Esophagus mucosa (tissue), 1 donor: ENCODE measurements around the gene PSMC6. TPM values are rescaled to one million over a fixed set of nuclear protein-coding genes. Genes with fewer than 3 reads are reported as not detected.

Experiments used
- ATAC-seq: fragments of 200-7000 bp; cut with Tn5 transposase; one replicate; pipeline ENCODE4 v1.9.1; 2020
- total RNA-seq: library from RNA; stranded (reverse); gene quantifications from one replicate; pipeline ENCODE4 v1.2.4, GENCODE V29; 2023
- donor health status: DM: yes; HTN: yes; CAD: no.

The PSMC6 gene
- total RNA-seq = 66.8 TPM

DNA sequence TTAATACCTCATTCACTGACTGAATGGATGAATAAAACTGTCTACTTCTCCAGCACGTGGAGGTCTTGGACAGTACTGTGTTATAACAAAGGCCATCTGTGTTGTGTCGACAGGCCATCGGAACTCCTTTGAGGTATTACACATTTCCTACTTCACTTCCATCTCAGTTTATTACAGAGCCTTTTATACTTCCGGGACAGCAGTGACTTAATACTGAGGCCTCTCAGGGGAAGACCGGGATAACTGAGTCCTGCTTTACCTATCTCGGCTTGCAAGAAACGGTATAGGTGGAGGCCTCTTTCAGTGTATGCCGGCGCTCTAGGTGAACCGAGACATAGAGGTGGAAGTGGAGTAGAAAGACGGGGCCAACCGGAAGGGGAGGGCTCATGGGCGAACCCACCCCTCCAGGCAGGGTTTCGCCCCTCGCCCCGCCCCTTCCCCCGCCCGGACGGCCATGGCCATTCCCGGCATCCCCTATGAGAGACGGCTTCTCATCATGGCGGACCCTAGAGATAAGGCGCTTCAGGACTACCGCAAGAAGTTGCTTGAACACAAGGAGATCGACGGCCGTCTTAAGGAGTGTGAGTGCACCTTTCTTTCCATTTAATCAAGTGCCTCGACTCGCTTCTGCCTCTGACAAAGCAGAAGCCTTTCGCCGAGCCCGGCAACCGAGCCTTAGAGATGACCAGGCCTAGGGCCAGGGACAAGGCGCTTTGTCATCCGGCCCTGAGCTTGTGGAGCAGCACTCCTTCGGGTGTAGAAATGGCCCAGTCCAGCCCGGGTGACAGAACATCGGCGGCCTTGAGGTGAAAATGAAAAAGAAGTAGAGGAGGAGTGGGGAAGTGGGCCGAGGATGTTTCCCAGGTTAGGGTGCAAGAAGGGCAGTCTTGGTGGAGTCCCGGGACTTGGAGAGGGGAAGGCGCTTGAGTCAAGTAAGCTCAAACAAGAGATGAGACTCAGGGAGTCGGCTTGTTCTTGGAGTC is at the start of gene PSMC6:
Gene PSMC6 (plus strand): TSS at position 477 of the 983 bp plus-strand sequence. CDS start 20 bp downstream, at position 497.
- ATAC-seq = peak; percentile 93

DNA sequence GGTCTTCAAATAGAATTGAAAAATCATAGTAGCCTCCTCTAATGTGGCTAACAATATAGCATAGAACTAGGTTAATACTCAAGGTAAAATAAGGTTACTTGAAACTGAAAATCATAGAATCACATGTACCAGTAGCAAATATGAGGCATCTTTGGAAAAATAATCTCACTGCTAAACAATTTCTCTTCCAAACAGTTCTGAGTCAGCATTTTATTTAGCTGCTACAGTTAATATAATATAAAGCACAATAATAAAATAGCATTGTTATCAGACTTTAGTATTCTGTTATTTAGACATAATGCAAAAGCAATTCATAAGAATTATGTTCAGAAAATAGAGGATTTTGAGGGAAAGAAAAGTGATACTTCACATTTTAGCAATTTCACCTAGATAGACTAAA is 46.7 kb upstream of the PSMC6 start:
- no peak for ATAC-seq

GRCh38 chr14:52660832-52661231 is 46.2 kb upstream of the PSMC6 start:
- no peak for ATAC-seq

GRCh38 chr14:52661314-52661713 is 45.7 kb upstream of the PSMC6 start:
- no peak for ATAC-seq

DNA sequence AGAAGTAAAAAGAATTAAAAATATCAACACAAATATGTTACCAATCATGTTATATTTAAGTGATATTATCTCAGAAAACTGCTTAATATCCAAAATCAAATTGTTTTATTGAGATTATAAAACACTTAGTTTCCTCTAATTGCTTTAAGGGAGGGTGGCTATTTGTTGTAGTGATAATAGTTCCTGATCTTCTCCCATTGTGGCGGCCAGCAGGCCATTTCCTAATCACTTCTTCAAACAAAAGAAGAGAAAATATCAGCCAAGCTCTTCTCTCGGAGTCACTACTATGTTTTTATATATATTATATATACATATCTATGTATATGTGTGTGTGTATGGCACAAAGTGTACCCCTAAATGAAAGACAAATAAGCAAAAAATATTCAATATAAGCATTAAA is 43.1 kb upstream of the PSMC6 start:
- no peak for ATAC-seq

GRCh38 chr14:52678591-52678990 is 28.4 kb upstream of the PSMC6 start:
- ATAC-seq = no peak

- peak; percentile 12 for ATAC-seq
These were observed 22.9 kb upstream of the PSMC6 start for GRCh38 chr14:52683985-52684520.

GRCh38 chr14:52686176-52686575 is 20.8 kb upstream of the PSMC6 start:
- no peak for ATAC-seq

GRCh38 chr14:52690983-52691760 is 15.8 kb upstream of the PSMC6 start:
- ATAC-seq = peak; percentile 45

GRCh38 chr14:52692248-52692962 is 14.6 kb upstream of the PSMC6 start:
- ATAC-seq = no peak

- no peak for ATAC-seq
These were observed 14.0 kb upstream of the PSMC6 start for GRCh38 chr14:52693036-52693435.

DNA sequence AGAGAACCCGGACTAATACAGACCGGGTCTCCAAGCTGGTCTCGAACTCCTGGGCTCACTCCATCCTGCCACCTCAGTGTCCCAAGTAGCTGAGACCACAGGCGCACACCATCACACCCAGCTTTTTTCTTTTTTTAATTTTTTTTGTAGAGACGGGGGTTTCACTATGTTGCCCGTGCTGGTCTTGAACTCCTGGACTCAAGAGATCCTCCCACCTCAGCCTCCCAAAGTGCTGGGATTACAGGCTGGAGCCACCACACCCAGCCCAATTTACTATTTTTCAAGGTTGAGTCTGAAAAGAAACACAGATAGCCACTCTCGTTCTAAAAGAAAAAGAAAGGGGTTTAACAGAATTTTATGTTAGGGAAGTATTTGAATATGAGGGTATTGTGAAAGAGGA is 13.5 kb upstream of the PSMC6 start:
- no peak for ATAC-seq

DNA sequence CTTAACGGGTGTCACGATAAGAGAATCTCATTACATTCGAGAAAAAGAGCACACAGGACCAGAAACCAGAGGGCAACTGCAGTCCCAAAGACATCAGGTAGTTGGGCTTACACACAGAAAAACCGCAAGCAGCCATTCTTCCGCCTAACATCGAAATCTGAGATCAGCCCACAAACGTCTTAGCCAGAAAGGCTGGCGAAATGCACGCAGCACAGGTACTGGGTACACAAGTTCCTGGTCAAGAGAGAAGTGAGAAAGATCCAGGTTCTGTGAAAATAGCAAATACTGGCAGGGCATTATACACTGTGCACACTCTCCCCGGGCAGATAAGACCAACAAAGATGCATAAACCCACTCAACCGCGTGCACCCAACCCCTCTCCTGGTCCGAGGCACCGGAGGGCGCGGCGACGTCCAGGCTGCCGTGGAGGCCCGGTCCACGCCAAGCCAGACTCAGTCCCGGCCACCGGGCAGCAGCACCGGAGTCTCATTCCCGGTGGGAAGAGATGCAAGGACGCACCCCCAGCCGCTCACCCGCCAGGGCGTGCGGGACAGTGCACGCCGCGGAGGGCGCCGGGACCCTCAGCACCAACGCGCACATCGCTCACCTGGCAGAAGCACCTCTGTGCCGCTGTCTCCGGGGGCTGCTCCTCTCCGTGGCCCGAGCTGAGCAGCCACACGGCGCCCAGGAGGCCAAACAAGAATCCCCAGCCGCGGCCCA is 12.1 kb upstream of the PSMC6 start:
- no peak for ATAC-seq

DNA sequence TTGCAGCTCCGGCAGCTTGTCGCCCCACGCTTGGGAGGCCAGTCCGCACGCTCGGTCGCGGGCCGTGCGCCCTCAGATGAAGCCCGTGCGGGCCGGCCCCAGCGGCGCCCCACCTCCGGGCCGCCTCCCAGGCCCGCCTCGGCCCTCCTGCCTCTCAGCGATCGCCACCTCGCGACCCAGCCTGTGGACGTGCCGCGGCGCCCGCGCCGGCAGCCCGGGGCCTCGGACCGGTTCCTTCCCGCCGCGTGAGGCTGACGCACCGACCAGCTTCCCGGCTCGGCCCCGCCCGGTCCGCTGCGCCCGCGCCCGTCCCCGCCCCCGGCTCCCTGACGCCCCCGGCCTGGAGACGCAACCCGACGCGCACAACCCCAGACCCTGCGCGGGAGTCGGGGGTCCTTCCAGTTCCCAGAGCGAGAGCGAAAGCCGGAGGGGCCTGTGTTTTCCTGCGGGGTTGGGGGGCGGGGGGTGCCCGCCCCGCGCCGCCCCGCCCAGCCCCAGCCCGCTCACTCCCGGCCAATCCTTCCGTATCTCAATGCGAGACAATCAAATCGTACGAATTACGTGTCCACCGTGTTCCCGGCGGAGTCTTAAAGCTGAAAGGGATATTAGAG is 11.4 kb upstream of the PSMC6 start, which contains the start of gene ERO1A:
Gene ERO1A (minus strand): TSS at position 78 of the 611 bp plus-strand sequence. CDS start 77 bp downstream, at position 1.
- peak; percentile 93 for ATAC-seq

- peak; percentile 74 for ATAC-seq
These were observed 6.3 kb upstream of the PSMC6 start for GRCh38 chr14:52700701-52701172.

GRCh38 chr14:52701223-52701622 is 5.8 kb upstream of the PSMC6 start:
- peak; percentile 35 for ATAC-seq

DNA sequence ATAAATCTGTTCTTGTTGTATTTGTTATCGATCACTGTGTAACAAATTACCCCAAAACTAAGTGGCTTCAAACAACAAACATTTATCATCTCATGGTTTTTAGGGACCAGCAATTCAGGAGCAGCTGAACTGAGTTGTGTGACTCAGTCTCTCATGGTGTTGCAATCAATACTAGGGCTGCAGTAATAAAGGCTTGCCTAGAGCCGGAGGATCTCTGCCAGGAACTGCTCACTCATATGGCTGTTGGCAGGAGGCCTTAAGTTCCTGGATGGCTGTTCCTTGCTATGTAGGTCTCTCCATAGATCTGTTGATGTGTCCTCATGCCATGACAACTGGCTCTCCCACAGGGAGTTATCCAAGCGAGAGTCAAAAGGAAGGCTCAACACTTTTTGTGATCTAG is 3.8 kb upstream of the PSMC6 start:
- peak; percentile 77 for ATAC-seq

DNA sequence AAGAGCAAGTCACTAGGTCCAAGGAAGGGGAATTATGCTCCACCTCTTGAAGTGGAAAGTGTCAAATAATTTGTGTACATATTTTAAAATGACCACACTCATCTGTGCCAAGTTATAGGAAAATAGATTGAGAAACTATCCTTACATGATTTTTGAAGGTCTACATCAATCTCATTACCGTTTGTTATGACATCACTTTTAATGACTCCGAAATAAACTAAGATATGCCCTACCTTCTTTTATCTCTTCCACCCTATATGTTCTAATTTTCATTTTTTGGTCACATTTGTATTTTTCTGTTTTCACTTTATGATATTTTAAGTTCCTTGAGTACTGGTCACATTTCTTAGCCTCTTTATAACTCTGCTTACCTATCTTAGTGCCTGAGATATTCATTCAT is 3.3 kb upstream of the PSMC6 start:
- ATAC-seq = no peak

DNA sequence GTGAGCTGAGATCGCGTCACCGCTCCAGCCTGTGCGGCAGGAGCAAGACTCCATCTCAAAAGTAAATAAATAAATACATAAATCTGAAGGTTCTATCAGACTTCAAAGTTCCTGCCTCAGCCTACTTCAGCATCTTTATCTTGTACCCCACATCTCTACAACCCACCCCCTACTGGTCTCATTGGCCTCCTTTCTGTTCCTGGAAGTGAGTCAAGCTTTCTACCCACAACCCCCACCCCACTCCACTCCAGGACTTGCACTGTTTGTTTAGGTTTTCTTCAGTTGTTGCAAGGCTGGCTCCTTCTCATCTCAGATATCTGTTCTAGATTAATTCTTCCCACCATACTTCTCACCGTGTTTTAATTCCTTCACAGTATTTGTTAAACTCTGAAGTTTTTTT is 714 bp upstream of the PSMC6 start:
- no peak for ATAC-seq

DNA sequence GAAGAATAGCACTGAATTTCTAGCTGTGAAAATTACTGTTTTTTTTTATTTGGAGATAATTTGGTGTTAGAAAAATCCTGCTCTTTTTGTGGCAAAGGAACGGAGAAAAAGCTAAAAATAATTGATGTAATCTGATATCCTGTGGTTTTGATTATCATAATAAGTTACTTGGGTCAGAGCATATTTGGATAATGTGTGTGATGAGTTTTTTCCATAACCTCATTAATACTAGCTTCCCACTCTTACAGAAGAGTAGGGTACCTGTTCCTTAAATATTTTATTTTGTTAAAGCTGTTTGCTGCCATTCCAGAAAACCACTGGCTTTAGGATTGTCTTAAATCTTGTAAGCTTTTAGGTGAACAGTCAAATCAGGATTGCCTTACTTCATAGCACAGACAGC is 4.7 kb downstream of the PSMC6 start:
- ATAC-seq = no peak

- ATAC-seq = no peak
These were observed 9.2 kb downstream of the PSMC6 start for GRCh38 chr14:52716155-52716554.
